Skin epidermis (tissue), 12 donors: ENCODE measurements around the gene HLCS.

Experiments
- H3K27ac ChIP-seq, 21 experiments: fragments of 200-600 bp; sonication (generic) in 11 of 21; one replicate each; pipeline ENCODE4 v1.5.0; 2020; ENCODE audit warnings: mild to moderate bottlenecking in 3 of 21, inconsistent platforms in 2 of 21, moderate library complexity in 2 of 21
- H3K4me3 ChIP-seq, 7 experiments: fragments of 200-600 bp; sonication (generic) in 2 of 7; one replicate each; pipeline ENCODE4 v1.5.0; 2020; ENCODE audit warnings: inconsistent platforms in 2 of 7, mild to moderate bottlenecking in 2 of 7, moderate library complexity in 1 of 7

HLCS gene

GRCh38 chr21:36718951-36719501 lies 247.4 kb downstream of the HLCS start:
- no peak overlapping the region for H3K4me3 ChIP-seq
- H3K27ac ChIP-seq = no peak overlapping the region

- Histone ChIP-seq H3K4me3 (no peak overlapping the region), H3K27ac (no peak overlapping the region)
Measured at GRCh38 chr21:36717976-36718375, 248.5 kb downstream of the HLCS start.

- no peak overlapping the region for H3K27ac ChIP-seq
- no peak overlapping the region for H3K4me3 ChIP-seq
Measured at GRCh38 chr21:36716836-36717235, 249.6 kb downstream of the HLCS start.

DNA sequence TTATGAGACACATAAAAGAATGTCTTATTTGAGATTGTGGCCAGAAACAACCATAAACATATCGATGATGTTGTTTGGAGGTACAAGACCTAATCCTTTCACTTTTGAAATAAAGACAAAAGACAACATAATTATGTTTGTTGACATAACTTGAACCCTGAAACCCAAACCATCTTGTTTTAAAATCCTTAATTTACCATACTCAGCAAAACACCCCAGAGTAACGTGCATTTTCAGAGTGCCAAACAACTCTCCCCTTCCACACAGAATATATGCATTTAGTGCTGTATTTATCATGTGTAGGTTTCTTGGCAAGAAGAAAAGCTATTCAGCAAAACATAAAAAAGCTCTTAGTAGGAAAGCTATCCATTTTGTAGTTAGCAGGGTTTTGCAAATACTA lies 250.1 kb downstream of the HLCS start:
- no peak overlapping the region for H3K27ac ChIP-seq
- H3K4me3 ChIP-seq = no peak overlapping the region

GRCh38 chr21:36713746-36714145 lies 252.7 kb downstream of the HLCS start:
- no peak overlapping the region for H3K27ac ChIP-seq
- H3K4me3 ChIP-seq = no peak overlapping the region

- Histone ChIP-seq H3K27ac (no peak overlapping the region), H3K4me3 (no peak overlapping the region)
Measured at GRCh38 chr21:36710729-36711048, 255.8 kb downstream of the HLCS start.

GRCh38 chr21:36709868-36710728 lies 256.4 kb downstream of the HLCS start:
- H3K27ac ChIP-seq = no peak overlapping the region
- no peak overlapping the region for H3K4me3 ChIP-seq

- Histone ChIP-seq H3K4me3 (peak overlapping the region in 1 of 7 experiments; percentile 2), H3K27ac (no peak overlapping the region)
Measured at GRCh38 chr21:36709030-36709867, 257.2 kb downstream of the HLCS start.

- peak overlapping the region in 1 of 7 experiments; percentile 2 for H3K4me3 ChIP-seq
- no peak overlapping the region for H3K27ac ChIP-seq
Measured at GRCh38 chr21:36708286-36709029, 258.0 kb downstream of the HLCS start.

DNA sequence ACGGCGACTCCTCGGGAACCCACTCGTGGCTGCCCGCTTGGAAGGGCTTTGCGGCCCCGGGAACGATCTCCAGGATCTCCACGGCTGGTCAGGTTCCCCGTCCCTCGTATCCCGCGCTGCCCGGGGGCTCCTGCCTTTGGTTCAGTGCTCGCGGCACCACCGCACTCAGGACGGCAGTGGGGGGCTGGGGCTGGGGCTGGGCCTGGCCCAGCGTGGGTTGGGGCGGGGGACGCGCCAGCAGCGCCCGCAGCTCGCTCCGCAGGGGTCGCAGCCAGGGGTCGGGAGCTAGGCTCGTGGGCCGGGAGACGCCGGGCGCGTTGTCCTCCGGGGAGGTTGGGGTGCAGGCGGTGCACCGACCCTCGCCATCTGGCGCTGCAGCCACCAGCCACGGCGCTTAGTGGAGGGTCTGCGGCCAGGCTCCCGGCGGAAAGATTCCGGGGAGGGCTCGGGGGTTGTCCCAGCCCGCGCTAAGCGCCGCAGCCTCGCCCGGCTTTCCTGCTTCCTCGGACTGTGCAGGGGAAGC lies 258.6 kb downstream of the HLCS start:
- no peak overlapping the region for H3K27ac ChIP-seq
- no peak overlapping the region for H3K4me3 ChIP-seq

- no peak overlapping the region for H3K27ac ChIP-seq
Measured at GRCh38 chr21:36706951-36707762, 259.3 kb downstream of the HLCS start.

DNA sequence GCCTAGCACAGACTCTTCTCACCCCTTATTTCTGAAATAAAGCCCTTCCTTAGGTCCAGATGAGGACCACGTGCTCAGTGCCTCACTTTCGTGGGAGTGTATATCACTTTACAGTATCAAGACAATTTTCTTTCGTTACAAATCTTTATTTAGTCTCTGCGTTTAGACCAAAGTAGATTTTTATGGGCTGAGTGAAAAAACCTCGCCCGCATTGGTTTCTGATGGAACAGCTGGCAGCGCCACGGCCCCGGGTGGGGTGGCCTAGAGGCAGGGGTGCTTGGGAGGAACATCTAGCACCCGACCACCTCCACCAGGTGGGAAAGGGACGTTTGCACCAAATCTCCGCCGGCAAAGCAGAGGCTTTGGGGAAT lies 260.0 kb downstream of the HLCS start:
- Histone ChIP-seq H3K27ac (no peak overlapping the region), H3K4me3 (no peak overlapping the region)

More at GRCh38 chr21:36706951-36707762, 259.3 kb downstream of the HLCS start:
- H3K4me3 ChIP-seq = no peak overlapping the region

GRCh38 chr21:36705679-36706481 lies 260.6 kb downstream of the HLCS start:
- H3K27ac ChIP-seq = no peak overlapping the region
- no peak overlapping the region for H3K4me3 ChIP-seq

- H3K4me3 ChIP-seq = no peak overlapping the region
Measured at GRCh38 chr21:36704958-36705678, 261.4 kb downstream of the HLCS start.

DNA sequence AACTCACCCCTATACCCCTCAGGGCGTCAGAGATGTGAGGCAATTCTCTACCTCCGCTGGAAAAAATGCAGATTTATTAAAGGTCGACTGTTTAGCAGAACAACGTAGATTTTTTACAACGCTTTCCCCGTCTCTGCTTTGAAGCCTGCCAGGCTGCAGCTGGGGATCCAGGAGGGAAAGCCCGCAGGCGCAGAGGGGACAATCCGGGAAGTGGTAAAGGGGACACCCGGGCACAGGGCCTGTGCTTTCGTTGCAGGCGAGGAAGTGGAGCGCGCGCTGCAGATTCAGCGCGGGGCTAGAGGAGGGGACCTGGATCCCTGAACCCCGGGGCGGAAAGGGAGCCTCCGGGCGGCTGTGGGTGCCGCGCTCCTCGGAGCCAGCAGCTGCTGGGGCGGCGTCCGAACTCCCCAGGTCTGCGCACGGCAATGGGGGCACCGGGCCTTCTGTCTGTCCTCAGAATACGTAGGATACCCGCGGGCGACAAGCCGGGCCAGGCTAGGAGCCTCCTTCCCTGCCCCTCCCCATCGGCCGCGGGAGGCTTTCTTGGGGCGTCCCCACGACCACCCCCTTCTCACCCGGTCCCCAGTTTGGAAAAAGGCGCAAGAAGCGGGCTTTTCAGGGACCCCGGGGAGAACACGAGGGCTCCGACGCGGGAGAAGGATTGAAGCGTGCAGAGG lies 262.1 kb downstream of the HLCS start:
- H3K4me3 ChIP-seq = no peak overlapping the region

More at GRCh38 chr21:36704958-36705678, 261.4 kb downstream of the HLCS start:
- H3K27ac ChIP-seq = no peak overlapping the region

GRCh38 chr21:36703626-36704280 lies 262.7 kb downstream of the HLCS start:
- H3K4me3 ChIP-seq = no peak overlapping the region

More for the DNA sequence above, 262.1 kb downstream of the HLCS start:
- H3K27ac ChIP-seq = no peak overlapping the region

More at GRCh38 chr21:36703626-36704280, 262.7 kb downstream of the HLCS start:
- no peak overlapping the region for H3K27ac ChIP-seq
